A673 (cell line): Measurements from ENCODE around the gene DHRS3. TPM values are rescaled to one million over a fixed set of nuclear protein-coding genes. Genes with fewer than 3 reads are reported as not detected.

Experiments
- BruUV-seq: library from RNA; stranded (reverse); fragments of 400-500 nt; replicated peaks from 2 replicates; lab custom pipeline; 2021; lab: Mats Ljungman, UMichigan
- CTCF ChIA-PET: fragments of 300-600 bp; sonication (Branson Sonifier 250); formaldehyde crosslinking; loops from one replicate; lab custom pipeline; 2022; ENCODE audit warnings: antibody characterized with exemption; lab: Charles Lee
- POLR2A ChIA-PET: fragments of 300-600 bp; sonication (Branson Sonifier 250); formaldehyde crosslinking; loops from one replicate; lab custom pipeline; 2022; ENCODE audit warnings: antibody characterized with exemption; ENCODE audit not compliant: low non-redundant PET; lab: Charles Lee
- DNase-seq: peaks from one replicate; pipeline ENCODE4 v3.0.0-alpha.2; 2015; ENCODE audit warnings: low spot score
- H3K27ac ChIP-seq: fragments of 200-600 bp; sonication (generic); 2 replicates; pipeline ENCODE4 v1.5.1; 2016; ENCODE audit warnings: mixed run types, low read depth, mild to moderate bottlenecking, mixed read lengths, antibody characterized with exemption, low read length; ENCODE audit not compliant: poor library complexity, severe bottlenecking
- H3K27me3 ChIP-seq: fragments of 200-600 bp; sonication (generic); replicated peaks from 2 replicates; pipeline ENCODE4 v1.6.1; 2017; ENCODE audit warnings: mixed run types, low read depth, mild to moderate bottlenecking, mixed read lengths, antibody characterized with exemption, low read length; ENCODE audit not compliant: insufficient read depth, poor library complexity
- H3K36me3 ChIP-seq: fragments of 200-600 bp; sonication (generic); 2 replicates; pipeline ENCODE4 v1.6.1; 2016; ENCODE audit warnings: mixed run types, mild to moderate bottlenecking, mixed read lengths, antibody characterized with exemption, low read length; ENCODE audit not compliant: insufficient read depth, poor library complexity, severe bottlenecking
- H3K4me1 ChIP-seq: fragments of 200-600 bp; sonication (generic); 2 replicates; pipeline ENCODE4 v1.6.1; 2017; ENCODE audit warnings: mixed run types, mild to moderate bottlenecking, mixed read lengths, antibody characterized with exemption, low read length; ENCODE audit not compliant: insufficient read depth, poor library complexity, severe bottlenecking
- H3K4me3 ChIP-seq: fragments of 200-600 bp; sonication (generic); 2 replicates; pipeline ENCODE4 v1.5.1; 2016; ENCODE audit warnings: low read depth, mixed run types, mild to moderate bottlenecking, mixed read lengths, low read length; ENCODE audit not compliant: poor library complexity, severe bottlenecking
- H3K9me3 ChIP-seq: fragments of 200-600 bp; sonication (generic); 2 replicates; pipeline ENCODE4 v1.6.1; 2016; ENCODE audit warnings: mixed run types, low read depth, mild to moderate bottlenecking, mixed read lengths, antibody characterized with exemption, low read length; ENCODE audit not compliant: poor library complexity, severe bottlenecking
- EZH2 ChIP-seq: fragments of 200-600 bp; sonication (generic); IDR thresholded peaks from 2 replicates; pipeline ENCODE4 v1.6.1; 2017; ENCODE audit warnings: borderline replicate concordance, low read depth, mild to moderate bottlenecking, mixed read lengths, antibody characterized with exemption, low read length; ENCODE audit not compliant: poor library complexity, severe bottlenecking
- intact Hi-C: fragments of 100-400 bp; cut with micrococcal nuclease; formaldehyde crosslinking; loops from one replicate; pipeline ENCODE4 v1.10.0; 2022; ENCODE audit not compliant: unreplicated experiment
- total RNA-seq: library from RNA; stranded (reverse); gene quantifications from 2 replicates; pipeline ENCODE4 v1.2.3, GENCODE V29; 2021
- TF ChIP-seq, protein P1 (sequence below): fragments of 300-800, 200-600 bp; sonication (generic); conservative IDR thresholded peaks from 2 replicates; pipeline ENCODE4 v1.5.1; 2017; ENCODE audit warnings: low read depth, mild to moderate bottlenecking, antibody characterized with exemption, low read length, moderate library complexity, mixed read lengths

The DHRS3 gene
- total RNA-seq, 1 experiment from 2014 or later, result 2.4 TPM

DNA sequence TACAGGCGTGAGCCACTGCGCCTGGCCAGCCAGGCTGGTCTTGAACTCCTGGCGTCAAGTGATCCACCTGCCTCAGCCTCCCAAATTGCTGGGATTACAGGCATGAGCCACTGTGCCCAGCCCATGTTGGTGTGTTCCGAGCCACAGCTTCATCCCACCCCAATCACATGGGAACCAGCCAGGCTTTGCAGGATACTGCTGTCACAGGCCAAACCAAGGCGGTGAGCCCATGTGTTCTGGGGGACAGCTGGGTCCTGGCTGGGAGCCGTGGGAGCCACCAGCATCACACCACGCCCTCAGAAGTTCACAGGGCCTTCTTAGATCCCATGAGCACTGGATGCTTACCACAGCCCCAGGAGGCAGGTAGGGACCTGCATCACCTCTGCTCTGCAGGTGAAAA is 56.9 kb downstream of the DHRS3 start:
- ChIA-PET POLR2A (no interaction called here), CTCF (no interaction called here)
- BruUV-seq, result no TSS peak
- Histone ChIP-seq H3K27ac (no peak overlapping the region), H3K36me3 (no peaks in the 10 kb centered on the region), H3K4me1 (no peaks in the 10 kb centered on the region), H3K9me3 (peaks cover 7% of the 10 kb centered on the region), H3K27me3 (no peaks in the 10 kb centered on the region), H3K4me3 (no peak overlapping the region)
- intact Hi-C loops, result no loop called here
- TF ChIP-seq, protein P1, sequence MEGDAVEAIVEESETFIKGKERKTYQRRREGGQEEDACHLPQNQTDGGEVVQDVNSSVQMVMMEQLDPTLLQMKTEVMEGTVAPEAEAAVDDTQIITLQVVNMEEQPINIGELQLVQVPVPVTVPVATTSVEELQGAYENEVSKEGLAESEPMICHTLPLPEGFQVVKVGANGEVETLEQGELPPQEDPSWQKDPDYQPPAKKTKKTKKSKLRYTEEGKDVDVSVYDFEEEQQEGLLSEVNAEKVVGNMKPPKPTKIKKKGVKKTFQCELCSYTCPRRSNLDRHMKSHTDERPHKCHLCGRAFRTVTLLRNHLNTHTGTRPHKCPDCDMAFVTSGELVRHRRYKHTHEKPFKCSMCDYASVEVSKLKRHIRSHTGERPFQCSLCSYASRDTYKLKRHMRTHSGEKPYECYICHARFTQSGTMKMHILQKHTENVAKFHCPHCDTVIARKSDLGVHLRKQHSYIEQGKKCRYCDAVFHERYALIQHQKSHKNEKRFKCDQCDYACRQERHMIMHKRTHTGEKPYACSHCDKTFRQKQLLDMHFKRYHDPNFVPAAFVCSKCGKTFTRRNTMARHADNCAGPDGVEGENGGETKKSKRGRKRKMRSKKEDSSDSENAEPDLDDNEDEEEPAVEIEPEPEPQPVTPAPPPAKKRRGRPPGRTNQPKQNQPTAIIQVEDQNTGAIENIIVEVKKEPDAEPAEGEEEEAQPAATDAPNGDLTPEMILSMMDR, result no peak
- no peak for TF ChIP-seq EZH2
- DNase-seq, result no peak

- H3K4me1 ChIP-seq, result no peaks in the 10 kb centered on the region
- no TSS peak for BruUV-seq
- H3K9me3 ChIP-seq, result no peaks in the 10 kb centered on the region
- intact Hi-C loops, result loop anchor here (5.0 kb wide), 1 partner anchor 100 kb away; no protein-coding TSS in a partner anchor
- no peak overlapping the region for H3K4me3 ChIP-seq
- no peaks in the 10 kb centered on the region for H3K36me3 ChIP-seq
- no peak for DNase-seq
- TF ChIP-seq, protein P1, result no peak
- TF ChIP-seq EZH2, result no peak
- H3K27me3 ChIP-seq, result no peaks in the 10 kb centered on the region
- POLR2A ChIA-PET, result no interaction called here
- no peak overlapping the region for H3K27ac ChIP-seq
- CTCF ChIA-PET, result no interaction called here
These were observed 60.8 kb downstream of the DHRS3 start for GRCh38 chr1:12556957-12557935.

- Histone ChIP-seq H3K4me3 (no peak overlapping the region), H3K27me3 (no peaks in the 10 kb centered on the region), H3K9me3 (no peaks in the 10 kb centered on the region), H3K4me1 (no peaks in the 10 kb centered on the region), H3K36me3 (no peaks in the 10 kb centered on the region), H3K27ac (no peak overlapping the region)
- TF ChIP-seq, protein P1, result no peak
- TF ChIP-seq EZH2, result no peak
- DNase-seq, result no peak
- intact Hi-C loops, result loop anchor here (5.0 kb wide), 1 partner anchor 101 kb away; no protein-coding TSS in a partner anchor
- ChIA-PET POLR2A (no interaction called here), CTCF (no interaction called here)
- BruUV-seq, result no TSS peak
These were observed 61.6 kb downstream of the DHRS3 start for GRCh38 chr1:12556368-12556930.
